PC-9 (cell line): ENCODE results near the gene CALHM4. TPM values are rescaled to one million over a fixed set of nuclear protein-coding genes. Genes with fewer than 3 reads are reported as not detected.

Source experiments
- BruUV-seq: library from RNA; stranded (reverse); fragments of 400-500 nt; replicated peaks from 2 replicates; lab custom pipeline; 2021; lab: Mats Ljungman, UMichigan
- CTCF ChIA-PET: fragments of 300-600 bp; sonication (Branson Sonifier 250); formaldehyde crosslinking; loops from one replicate; lab custom pipeline; 2022; ENCODE audit warnings: antibody characterized with exemption; lab: Charles Lee
- POLR2A ChIA-PET: fragments of 300-600 bp; sonication (Branson Sonifier 250); formaldehyde crosslinking; loops from one replicate; lab custom pipeline; 2022; ENCODE audit warnings: antibody characterized with exemption; ENCODE audit not compliant: unreplicated experiment; lab: Charles Lee
- DNase-seq, 2 experiments: peaks; one replicate each; pipeline versions ENCODE4 v3.0.0 to v3.0.0-alpha.2; 2015 to 2022; ENCODE audit warnings: mixed read lengths in 1 of 2
- H2AFZ ChIP-seq: fragments of 200-600 bp; sonication (generic); 2 replicates; pipeline ENCODE4 v1.8.1; 2017; ENCODE audit warnings: antibody characterized with exemption
- H3F3A ChIP-seq: fragments of 200-600 bp; sonication (generic); 2 replicates; pipeline ENCODE4 v1.8.1; 2017; ENCODE audit warnings: antibody characterized with exemption, mild to moderate bottlenecking, low read depth; ENCODE audit not compliant: insufficient read depth
- H3K27ac ChIP-seq: fragments of 200-600 bp; sonication (generic); 2 replicates; pipeline ENCODE4 v1.6.1; 2016; ENCODE audit warnings: mixed run types
- H3K27me3 ChIP-seq: fragments of 200-600 bp; sonication (generic); 2 replicates; pipeline ENCODE4 v1.6.1; 2016; ENCODE audit warnings: low read depth, mixed run types; ENCODE audit not compliant: insufficient read depth
- H3K36me3 ChIP-seq: fragments of 200-600 bp; sonication (generic); 2 replicates; pipeline ENCODE4 v1.6.1; 2016; ENCODE audit warnings: low read depth, mixed run types
- H3K4me1 ChIP-seq: fragments of 200-600 bp; sonication (generic); replicated peaks from 2 replicates; pipeline ENCODE4 v1.6.1; 2016; ENCODE audit warnings: mixed run types; ENCODE audit not compliant: insufficient read depth
- H3K4me2 ChIP-seq: fragments of 200-600 bp; sonication (generic); 2 replicates; pipeline ENCODE4 v1.6.1; 2017; ENCODE audit warnings: mixed run types
- H3K4me3 ChIP-seq: fragments of 200-600 bp; sonication (generic); 2 replicates; pipeline ENCODE4 v1.6.1; 2016; ENCODE audit warnings: mixed run types
- H3K79me2 ChIP-seq: fragments of 200-600 bp; sonication (generic); 2 replicates; pipeline ENCODE4 v1.6.1; 2017; ENCODE audit warnings: low read depth, mixed run types
- H3K9me2 ChIP-seq: fragments of 200-600 bp; sonication (generic); 2 replicates; pipeline ENCODE4 v1.8.1; 2017; ENCODE audit warnings: mild to moderate bottlenecking; ENCODE audit not compliant: insufficient read depth
- H3K9me3 ChIP-seq: fragments of 200-600 bp; sonication (generic); 2 replicates; pipeline ENCODE4 v1.8.1; 2016; ENCODE audit warnings: low read depth; ENCODE audit not compliant: insufficient read depth
- H4K20me1 ChIP-seq: fragments of 200-600 bp; sonication (generic); 2 replicates; pipeline ENCODE4 v1.8.1; 2017; ENCODE audit not compliant: insufficient read depth
- CTCF ChIP-seq: fragments of 200-600 bp; sonication (generic); conservative IDR thresholded peaks from 2 replicates; pipeline ENCODE4 v1.6.1; 2017; ENCODE audit warnings: mixed run types, antibody characterized with exemption, mild to moderate bottlenecking, moderate library complexity
- EZH2 ChIP-seq: fragments of 200-600 bp; sonication (generic); IDR thresholded peaks from 2 replicates; pipeline ENCODE4 v1.8.0; 2017; ENCODE audit warnings: antibody characterized with exemption, low read depth
- intact Hi-C: fragments of 100-400 bp; cut with micrococcal nuclease; formaldehyde crosslinking; loops from one replicate; pipeline ENCODE4 v1.10.0; 2022; ENCODE audit not compliant: unreplicated experiment
- total RNA-seq: library from RNA; stranded (reverse); gene quantifications from 2 replicates; pipeline ENCODE4 v1.2.3, GENCODE V29; 2021

CALHM4 gene
- total RNA-seq, 1 experiment from 2014 or later: not detected

DNA sequence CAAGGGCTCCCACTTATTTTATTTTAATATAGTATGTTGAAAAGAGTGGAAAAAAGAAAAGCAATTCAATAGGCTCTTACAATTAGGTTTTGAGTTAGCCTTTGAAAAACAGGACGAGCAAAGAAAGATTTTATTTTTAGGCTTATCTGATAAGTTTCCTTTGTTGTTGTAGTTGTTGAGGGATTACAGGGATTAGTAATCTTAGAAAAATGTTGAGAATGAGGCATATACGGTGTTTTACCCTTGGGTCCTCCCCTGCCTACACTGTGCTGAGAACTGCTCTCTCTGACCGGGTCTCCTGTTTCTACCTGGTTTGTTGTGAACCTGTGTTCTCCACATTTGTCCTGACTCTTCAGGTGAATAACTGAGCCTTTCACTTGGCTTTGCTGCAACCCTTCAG is 24.8 kb upstream of the CALHM4 start:
- H3F3A ChIP-seq: no peaks in the 10 kb centered on the region
- ChIA-PET POLR2A (no interaction called here), CTCF (no interaction called here)
- no peak for DNase-seq
- no peak overlapping the region for H3K4me2 ChIP-seq
- H3K4me1 ChIP-seq: no peaks in the 10 kb centered on the region
- no peaks in the 10 kb centered on the region for H3K36me3 ChIP-seq
- H3K27ac ChIP-seq: no peak overlapping the region
- H3K27me3 ChIP-seq: no peaks in the 10 kb centered on the region
- intact Hi-C loops: no loop called here
- H4K20me1 ChIP-seq: no peaks in the 10 kb centered on the region
- H3K9me3 ChIP-seq: no peaks in the 10 kb centered on the region
- no peaks in the 10 kb centered on the region for H3K9me2 ChIP-seq
- no peak overlapping the region for H3K4me3 ChIP-seq
- H2AFZ ChIP-seq: no peak overlapping the region
- no TSS peak for BruUV-seq
- TF ChIP-seq CTCF (no peak), EZH2 (no peak)
- H3K79me2 ChIP-seq: no peaks in the 10 kb centered on the region

DNA sequence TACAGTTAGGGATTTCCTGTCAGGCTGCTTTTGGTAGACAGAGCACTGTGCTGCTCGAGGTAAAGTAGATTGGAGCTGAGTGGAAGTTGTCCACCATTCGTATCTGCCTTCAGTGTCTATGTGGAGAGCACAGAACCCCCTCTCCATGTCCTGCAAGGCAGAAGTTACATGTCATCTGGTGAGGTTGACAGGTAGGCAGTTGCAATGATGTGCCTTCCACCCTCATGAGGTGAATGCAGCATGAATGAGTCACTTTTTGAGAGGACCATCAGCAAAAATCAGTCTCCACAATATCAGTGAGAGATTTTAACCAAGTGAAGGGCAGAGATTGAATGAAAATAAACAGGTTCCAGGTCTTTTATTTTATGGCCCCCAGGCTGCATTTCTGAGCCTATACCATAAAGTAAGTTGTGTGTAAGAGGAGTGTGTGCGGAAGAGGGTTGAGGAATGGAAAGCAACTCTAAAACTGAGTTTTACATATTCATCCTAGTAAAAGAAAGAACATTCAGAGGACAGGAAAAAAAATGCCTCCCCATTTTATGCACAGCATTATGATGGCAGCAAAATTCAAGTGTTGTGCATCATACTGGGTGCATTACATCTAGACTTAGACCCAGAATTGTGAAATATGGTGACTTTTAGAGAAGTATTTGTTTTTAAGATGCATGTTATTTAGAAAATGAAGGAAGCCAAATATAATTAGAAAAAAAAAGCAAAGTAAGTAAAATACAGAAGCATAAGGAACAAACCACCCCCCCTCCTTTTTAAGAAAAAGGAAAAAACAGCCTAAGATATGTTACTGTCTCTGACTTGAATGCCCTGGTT is 23.9 kb upstream of the CALHM4 start:
- no peak for TF ChIP-seq EZH2
- TF ChIP-seq CTCF: no peak
- Histone ChIP-seq H3K9me3 (no peaks in the 10 kb centered on the region), H3K27me3 (no peaks in the 10 kb centered on the region), H3K36me3 (no peaks in the 10 kb centered on the region), H3K27ac (no peak overlapping the region), H3F3A (no peaks in the 10 kb centered on the region), H3K4me3 (no peak overlapping the region), H4K20me1 (no peaks in the 10 kb centered on the region), H3K4me1 (no peaks in the 10 kb centered on the region), H2AFZ (no peak overlapping the region), H3K4me2 (no peak overlapping the region), H3K9me2 (no peaks in the 10 kb centered on the region), H3K79me2 (no peaks in the 10 kb centered on the region)
- intact Hi-C loops: loop anchor here (10.0 kb wide), 1 partner anchor 315 kb away; no protein-coding TSS in a partner anchor
- CTCF ChIA-PET: no interaction called here
- POLR2A ChIA-PET: no interaction called here
- BruUV-seq: no TSS peak
- DNase-seq: no peak

DNA sequence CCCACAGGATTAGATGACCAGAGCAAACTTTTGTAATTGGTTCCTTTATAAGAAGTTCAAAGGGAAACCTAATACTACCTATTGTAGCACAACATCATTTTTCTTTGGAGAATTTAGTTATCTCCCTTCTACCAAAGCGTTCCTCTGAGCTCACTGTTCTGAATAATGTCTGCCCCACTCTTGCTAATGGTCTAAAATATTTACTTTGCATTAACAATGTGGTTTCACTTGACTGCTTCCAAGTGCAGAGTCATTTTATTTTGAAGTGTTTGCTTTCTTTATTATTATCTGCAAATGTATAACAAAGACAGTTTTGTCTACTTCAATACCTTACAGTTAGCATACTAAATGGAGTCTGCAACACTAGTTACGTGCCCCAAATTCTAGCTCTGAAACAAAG is 23.1 kb upstream of the CALHM4 start:
- Histone ChIP-seq H3K4me3 (no peak overlapping the region), H3K36me3 (no peaks in the 10 kb centered on the region), H3K27me3 (no peaks in the 10 kb centered on the region), H2AFZ (no peak overlapping the region), H3K9me2 (no peaks in the 10 kb centered on the region), H3K4me1 (no peaks in the 10 kb centered on the region; the same call in 1 of the 2 replicates), H3K79me2 (no peaks in the 10 kb centered on the region), H4K20me1 (no peaks in the 10 kb centered on the region), H3F3A (no peaks in the 10 kb centered on the region), H3K27ac (no peak overlapping the region), H3K4me2 (no peak overlapping the region), H3K9me3 (no peaks in the 10 kb centered on the region)
- BruUV-seq: no TSS peak
- TF ChIP-seq CTCF (no peak), EZH2 (no peak)
- POLR2A ChIA-PET: no interaction called here
- DNase-seq: no peak
- intact Hi-C loops: loop anchor here (10.0 kb wide), 1 partner anchor 314 kb away; no protein-coding TSS in a partner anchor
- CTCF ChIA-PET: interaction anchor here (1.1 kb wide), 1 partner anchor 242 kb away, joined by 6 read pairs; no protein-coding TSS in a partner anchor
